ENCODE data around the gene ZC3H10.
"Not testable (repeated sequence)": the region's sequence is repeated elsewhere in the genome, so short reads cannot be mapped to it uniquely, and the experiment has no call there.

Gene ZC3H10

GRCh38 chr12:56103066-56103711, 14.9 kb upstream of the ZC3H10 start:
- DNase-seq = no peak

DNA sequence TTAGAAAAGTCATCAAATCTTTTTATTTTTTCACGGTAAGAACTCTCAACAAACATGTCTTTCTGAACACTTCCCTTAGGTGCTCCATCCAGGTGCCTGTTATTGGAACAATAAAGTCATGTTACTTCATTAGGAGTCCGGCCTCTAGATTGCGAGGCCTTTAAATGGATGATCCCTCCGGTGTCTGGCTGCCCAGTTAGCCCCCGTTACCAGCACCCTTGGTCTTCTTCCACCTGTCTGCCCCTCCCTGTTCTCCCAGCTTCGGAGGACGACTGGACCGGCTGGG, 14.3 kb upstream of the ZC3H10 start:
- no peak for DNase-seq

GRCh38 chr12:56104109-56104814, 13.8 kb upstream of the ZC3H10 start, which contains the start of gene PA2G4:
TSS of gene PA2G4 (plus strand) at chr12:56104559. CDS start at chr12:56104738, 179 bp downstream.
- peak; percentile 100 for DNase-seq

- DNase-seq = no peak
These were observed 13.1 kb upstream of the ZC3H10 start for GRCh38 chr12:56104815-56105608.

GRCh38 chr12:56105609-56105902, 12.5 kb upstream of the ZC3H10 start:
- DNase-seq = no peak

DNA sequence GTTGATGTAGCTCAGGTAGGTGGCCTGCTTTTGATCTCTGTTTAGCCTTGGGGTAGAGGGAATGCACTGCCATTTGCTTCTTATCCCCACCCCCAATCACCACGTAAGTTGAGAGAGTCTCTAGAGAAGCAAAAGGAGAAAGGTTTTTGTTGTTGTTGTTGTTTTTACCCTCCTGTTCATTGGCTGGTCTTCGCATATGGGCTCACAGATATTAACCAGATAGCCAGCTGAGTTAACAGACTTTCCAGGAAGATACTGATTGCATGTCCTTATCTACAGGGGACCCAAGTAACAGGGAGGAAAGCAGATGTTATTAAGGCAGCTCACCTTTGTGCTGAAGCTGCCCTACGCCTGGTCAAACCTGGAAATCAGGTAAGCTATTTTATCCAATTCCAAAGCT, 10.8 kb upstream of the ZC3H10 start:
- DNase-seq = no peak

GRCh38 chr12:56110571-56110970, 7.5 kb upstream of the ZC3H10 start:
- DNase-seq = no peak

- DNase-seq = no peak
These were observed 4.0 kb upstream of the ZC3H10 start for GRCh38 chr12:56114084-56114483.

GRCh38 chr12:56115329-56115728, 2.7 kb upstream of the ZC3H10 start:
- DNase-seq = peak; percentile 79

- peak; percentile 97 for DNase-seq
These were observed 1.6 kb upstream of the ZC3H10 start, which contains the start of gene RPL41 for GRCh38 chr12:56116267-56117081. TSS of gene RPL41 (plus strand) at chr12:56116633.

DNA sequence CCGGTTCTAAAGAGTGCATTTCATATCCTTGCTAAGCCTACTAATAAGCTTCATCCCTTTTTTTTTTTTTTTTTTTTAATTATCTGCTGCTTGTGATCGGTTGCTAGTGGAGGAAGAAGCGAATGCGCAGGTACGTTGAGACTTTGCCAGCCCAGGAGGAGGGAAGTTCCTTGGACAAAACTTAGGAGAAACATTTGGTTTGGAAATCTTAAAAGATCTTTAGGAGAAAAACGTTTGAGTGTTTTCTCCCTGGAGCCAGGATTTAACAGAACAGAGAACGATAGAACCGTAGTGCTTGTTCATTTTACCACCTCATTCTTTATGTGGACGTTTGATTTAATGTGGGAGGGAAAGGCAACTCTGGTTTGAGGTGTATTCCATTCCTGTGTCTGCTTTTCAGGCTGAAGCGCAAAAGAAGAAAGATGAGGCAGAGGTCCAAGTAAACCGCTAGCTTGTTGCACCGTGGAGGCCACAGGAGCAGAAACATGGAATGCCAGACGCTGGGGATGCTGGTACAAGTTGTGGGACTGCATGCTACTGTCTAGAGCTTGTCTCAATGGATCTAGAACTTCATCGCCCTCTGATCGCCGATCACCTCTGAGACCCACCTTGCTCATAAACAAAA, 872 bp upstream of the ZC3H10 start:
- DNase-seq = not testable (repeated sequence)

DNA sequence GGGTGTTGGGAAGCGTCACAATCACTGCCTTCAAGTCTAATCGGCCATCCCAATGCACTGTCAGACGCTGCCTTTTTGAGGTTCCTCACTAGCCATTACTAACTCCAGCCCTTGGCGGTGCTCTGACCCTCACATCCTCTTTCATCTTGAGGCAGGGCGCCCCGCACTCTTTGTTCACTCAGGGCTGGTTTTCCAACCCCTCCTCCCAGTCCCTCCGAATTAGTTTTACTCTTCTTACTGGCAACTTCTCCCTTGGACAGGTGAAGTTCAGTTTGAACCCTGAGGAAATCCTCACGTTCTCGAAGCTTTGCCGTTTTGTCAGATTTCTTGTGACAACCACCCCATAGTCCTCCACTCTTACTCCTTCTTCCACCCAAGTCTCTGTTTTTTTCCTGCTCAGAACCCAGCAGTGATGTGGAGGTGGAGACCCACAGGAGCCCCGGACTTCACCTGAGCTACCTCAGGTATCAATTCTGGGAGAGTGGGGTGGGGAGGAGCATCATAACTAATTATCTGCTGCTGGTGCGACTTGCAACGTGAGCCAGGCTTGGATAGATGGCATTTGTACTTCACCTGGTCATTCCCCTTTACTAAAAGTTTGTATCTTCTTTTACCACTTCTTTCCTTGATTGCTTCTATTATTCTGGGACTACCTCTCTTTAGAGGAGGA, 757 bp downstream of the ZC3H10 start:
- no peak for DNase-seq

DNA sequence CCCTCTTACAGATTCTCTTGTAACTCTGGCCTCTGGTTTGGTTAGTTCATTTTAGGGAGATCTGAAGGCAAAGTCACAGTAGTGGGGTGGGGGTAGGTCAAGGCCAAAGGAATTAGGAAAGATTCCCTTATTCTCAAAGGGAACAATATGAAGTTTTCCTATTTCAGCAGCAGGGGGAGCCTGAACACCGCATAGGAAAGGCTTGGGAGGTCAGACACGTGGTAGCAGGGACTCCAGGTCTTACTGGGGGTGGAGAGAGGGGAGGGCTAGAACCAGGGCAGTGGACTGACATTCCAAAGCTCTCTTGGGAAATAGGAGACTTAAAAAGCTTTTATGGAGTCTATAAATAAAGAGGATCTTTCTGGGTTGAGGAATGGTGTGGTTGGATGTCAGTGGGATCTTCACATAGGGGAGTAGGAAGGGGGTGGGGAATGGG, 1.3 kb downstream of the ZC3H10 start:
- peak; percentile 96 for DNase-seq

- peak; percentile 77 for DNase-seq
These were observed 2.2 kb downstream of the ZC3H10 start for GRCh38 chr12:56120158-56120846.

- DNase-seq = no peak
These were observed 3.3 kb downstream of the ZC3H10 start for GRCh38 chr12:56121204-56121870.

- DNase-seq = no peak
These were observed 4.6 kb downstream of the ZC3H10 start for GRCh38 chr12:56122637-56123036.

- DNase-seq = no peak
These were observed 6.1 kb downstream of the ZC3H10 start for GRCh38 chr12:56124133-56124532.

DNA sequence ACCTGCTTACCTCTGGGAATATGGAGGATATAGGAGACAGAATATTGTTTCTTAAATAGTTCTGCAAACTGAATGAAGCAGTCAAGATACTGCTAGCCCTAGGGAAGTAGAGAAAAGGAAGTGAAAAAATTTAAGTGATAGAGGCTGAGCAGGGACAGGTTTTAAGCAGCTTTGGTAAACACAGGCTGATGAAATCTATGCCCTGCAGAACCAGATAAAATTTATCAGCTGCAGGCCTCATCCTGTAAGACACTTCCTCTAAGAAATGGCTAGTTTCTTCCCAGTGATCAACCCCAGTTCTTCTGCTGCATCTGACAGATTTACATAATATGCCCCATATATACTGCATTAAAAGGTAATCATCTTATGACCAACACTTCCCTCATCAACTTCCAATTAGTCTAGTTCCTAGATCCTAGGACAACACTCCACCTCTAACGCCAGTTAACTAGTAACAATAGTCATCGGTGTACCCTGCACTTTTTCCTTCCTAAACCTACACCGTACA, 8.7 kb downstream of the ZC3H10 start:
- DNase-seq = no peak

- no peak for DNase-seq
These were observed 9.4 kb downstream of the ZC3H10 start for GRCh38 chr12:56127485-56127887.

GRCh38 chr12:56127888-56128669, 10.0 kb downstream of the ZC3H10 start, which contains the start of gene ESYT1:
TSS of gene ESYT1 (plus strand) at chr12:56128267. CDS start at chr12:56128320, 53 bp downstream.
- DNase-seq = peak; percentile 100

Measured in islet precursor cell (in vitro differentiated cells).